OCI-LY1 (cell line): ENCODE results near the gene MEGF6.

ENCODE experiments used
- H2AFZ ChIP-seq: fragments of 200-600 bp; sonication (generic), shearing (Covaris generic); 2 replicates; pipeline ENCODE4 v1.6.0; 2014; ENCODE audit warnings: antibody characterized with exemption, mild to moderate bottlenecking, low read length
- H3F3A ChIP-seq: fragments of 200-600 bp; sonication (generic), shearing (Covaris generic); 2 replicates; pipeline ENCODE4 v1.6.0; 2014; ENCODE audit warnings: mild to moderate bottlenecking, antibody characterized with exemption, low read length, moderate library complexity; ENCODE audit not compliant: insufficient read depth
- H3K27ac ChIP-seq: fragments of 200-600 bp; sonication (generic); 2 replicates; pipeline ENCODE4 v1.5.1; 2014; ENCODE audit warnings: low read length, mixed run types, mild to moderate bottlenecking, low read depth; ENCODE audit not compliant: poor library complexity, severe bottlenecking
- H3K27me3 ChIP-seq: fragments of 200-600 bp; sonication (generic); 2 replicates; pipeline ENCODE4 v1.6.0; 2014; ENCODE audit warnings: antibody characterized with exemption, mild to moderate bottlenecking, low read length, moderate library complexity; ENCODE audit not compliant: insufficient read depth
- H3K36me3 ChIP-seq: fragments of 200-600 bp; sonication (generic); 2 replicates; pipeline ENCODE4 v1.6.1; 2014; ENCODE audit warnings: mild to moderate bottlenecking, antibody characterized with exemption, low read length, moderate library complexity, mixed read lengths; ENCODE audit not compliant: insufficient read depth
- H3K4me1 ChIP-seq: fragments of 200-600 bp; sonication (generic); 2 replicates; pipeline ENCODE4 v1.5.1; 2014; ENCODE audit warnings: mild to moderate bottlenecking, low read length, moderate library complexity; ENCODE audit not compliant: insufficient read depth, severe bottlenecking
- H3K4me2 ChIP-seq: fragments of 200-600 bp; sonication (generic), shearing (Covaris generic); 2 replicates; pipeline ENCODE4 v1.6.1; 2014; ENCODE audit warnings: low read length
- H3K4me3 ChIP-seq: fragments of 200-600 bp; sonication (generic); 2 replicates; pipeline ENCODE4 v1.5.1; 2014; ENCODE audit warnings: low read length, low read depth, mild to moderate bottlenecking, mixed read lengths; ENCODE audit not compliant: poor library complexity, severe bottlenecking
- H3K79me2 ChIP-seq: fragments of 200-600 bp; shearing (Covaris generic); 2 replicates; pipeline ENCODE4 v1.6.1; 2016; ENCODE audit warnings: mixed run types, low read length, mixed read lengths; ENCODE audit not compliant: insufficient read depth
- H3K9ac ChIP-seq: fragments of 200-600 bp; sonication (generic), shearing (Covaris generic); 2 replicates; pipeline ENCODE4 v1.6.1; 2014; ENCODE audit warnings: mild to moderate bottlenecking, low read length, mixed read lengths
- H3K9me2 ChIP-seq: fragments of 200-600 bp; sonication (generic), shearing (Covaris generic); 2 replicates; pipeline ENCODE4 v1.6.1; 2014; ENCODE audit warnings: low read depth, mild to moderate bottlenecking, low read length, mixed read lengths
- H3K9me3 ChIP-seq: fragments of 200-600 bp; shearing (Covaris generic); 2 replicates; pipeline ENCODE4 v1.6.1; 2014; ENCODE audit warnings: low read length, mixed read lengths
- H4K20me1 ChIP-seq: fragments of 200-600 bp; sonication (generic), shearing (Covaris generic); 2 replicates; pipeline ENCODE4 v1.6.0; 2016; ENCODE audit warnings: mild to moderate bottlenecking, low read length; ENCODE audit not compliant: insufficient read depth
- CTCF ChIP-seq: fragments of 200-600 bp; sonication (generic), shearing (Covaris generic); IDR thresholded peaks from 2 replicates; pipeline ENCODE4 v1.5.1; 2017; ENCODE audit warnings: mild to moderate bottlenecking, antibody characterized with exemption, low read length, moderate library complexity, mixed read lengths
- EZH2 ChIP-seq: fragments of 200-600 bp; sonication (generic), shearing (Covaris generic); IDR thresholded peaks from 2 replicates; pipeline ENCODE4 v1.8.0; 2017; ENCODE audit warnings: borderline replicate concordance, mixed run types, mild to moderate bottlenecking, antibody characterized with exemption, low read length, moderate library complexity, mixed read lengths

MEGF6 gene

DNA sequence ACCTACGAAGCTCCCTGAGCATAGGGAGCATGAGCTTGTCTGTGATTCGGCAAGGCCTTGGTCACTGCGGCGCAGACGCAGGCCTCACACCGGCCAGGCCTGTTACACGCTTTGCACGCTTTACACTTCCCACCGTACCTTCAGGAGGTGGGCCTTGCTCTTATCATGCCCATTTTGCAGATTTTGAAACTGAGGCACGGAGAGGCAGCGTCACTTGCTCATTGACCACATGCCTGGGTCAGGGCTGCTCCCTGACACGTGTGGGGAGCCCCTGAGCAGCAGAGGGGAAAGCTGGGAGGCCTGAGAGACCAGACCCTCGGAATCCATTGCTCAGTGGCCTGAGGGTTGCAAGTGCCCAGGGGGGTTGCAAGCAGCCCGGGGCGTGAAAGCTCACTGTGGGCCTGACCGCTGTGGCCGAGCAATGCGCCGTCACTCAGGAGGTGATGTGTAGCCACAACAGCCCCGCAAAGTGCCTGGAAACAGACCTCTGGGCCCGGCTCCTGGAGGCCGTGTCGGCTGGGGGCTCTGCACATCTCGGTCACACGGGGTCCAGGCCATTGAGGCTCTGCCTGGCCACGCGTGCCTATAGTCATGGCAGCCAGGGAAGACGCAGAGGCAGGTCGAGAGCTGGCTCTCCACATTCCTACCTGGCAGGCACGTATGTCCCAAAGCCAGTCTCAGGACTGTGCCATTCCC lies 149.9 kb downstream of the MEGF6 start:
- Histone ChIP-seq H3K4me1 (no peaks in the 10 kb centered on the region), H3K27ac (no peak overlapping the region), H3K4me2 (no peak overlapping the region)

DNA sequence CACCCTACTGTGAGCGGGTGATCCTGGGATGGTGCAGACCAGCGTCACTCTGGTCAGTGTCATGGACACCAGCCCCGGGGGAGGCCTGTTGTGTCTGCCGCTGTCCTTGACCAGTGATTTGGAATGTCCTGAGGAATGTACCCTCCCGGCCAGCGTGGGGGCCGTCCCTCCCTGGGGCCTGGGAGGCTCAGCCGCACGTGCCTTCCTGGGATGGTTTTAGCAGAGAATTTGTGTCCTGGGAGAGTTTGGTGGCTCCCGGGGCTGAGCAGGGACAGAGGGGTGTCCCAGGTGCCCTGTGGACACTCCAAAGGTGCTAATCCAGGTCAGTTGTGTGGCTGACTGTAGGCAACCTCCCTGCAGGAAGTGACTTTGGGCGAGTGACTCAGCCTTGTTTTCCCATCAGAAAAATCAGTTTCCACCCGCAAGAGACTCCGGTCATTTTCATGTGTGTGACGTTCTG lies 150.6 kb downstream of the MEGF6 start:
- Histone ChIP-seq H3K4me2 (no peak overlapping the region), H3K4me1 (no peaks in the 10 kb centered on the region), H4K20me1 (no peaks in the 10 kb centered on the region), H3K4me3 (no peak overlapping the region), H3K79me2 (no peaks in the 10 kb centered on the region), H2AFZ (no peak overlapping the region), H3K9ac (no peak overlapping the region), H3F3A (no peaks in the 10 kb centered on the region), H3K27ac (no peak overlapping the region), H3K27me3 (peaks cover 4% of the 10 kb centered on the region; the same call in 1 of the 2 replicates), H3K9me2 (no peaks in the 10 kb centered on the region), H3K9me3 (no peaks in the 10 kb centered on the region), H3K36me3 (no peaks in the 10 kb centered on the region)
- TF ChIP-seq EZH2: no peak
- TF ChIP-seq CTCF: no peak

More for the DNA sequence above, 149.9 kb downstream of the MEGF6 start:
- Histone ChIP-seq H3K4me3 (no peak overlapping the region), H3F3A (no peaks in the 10 kb centered on the region), H3K9me3 (no peaks in the 10 kb centered on the region), H3K9me2 (no peaks in the 10 kb centered on the region), H3K27me3 (peaks cover 4% of the 10 kb centered on the region; the same call in 1 of the 2 replicates), H4K20me1 (no peaks in the 10 kb centered on the region), H3K79me2 (no peaks in the 10 kb centered on the region), H3K36me3 (no peaks in the 10 kb centered on the region), H2AFZ (no peak overlapping the region), H3K9ac (no peak overlapping the region)
- TF ChIP-seq EZH2 (no peak), CTCF (no peak)

GRCh38 chr1:3459940-3460671 lies 151.2 kb downstream of the MEGF6 start:
- no peak overlapping the region for H3K9ac ChIP-seq
- no peaks in the 10 kb centered on the region for H3K9me2 ChIP-seq
- no peaks in the 10 kb centered on the region for H4K20me1 ChIP-seq
- no peaks in the 10 kb centered on the region for H3K9me3 ChIP-seq
- no peak overlapping the region for H3K27ac ChIP-seq
- TF ChIP-seq CTCF (no peak), EZH2 (no peak)
- H3K79me2 ChIP-seq: no peaks in the 10 kb centered on the region
- no peaks in the 10 kb centered on the region for H3K36me3 ChIP-seq
- no peaks in the 10 kb centered on the region for H3F3A ChIP-seq
- H3K27me3 ChIP-seq: 0 out of 2 replicates have a peak, but pooled peaks cover 4% of the 10 kb centered on the region
- H3K4me2 ChIP-seq: no peak overlapping the region
- no peak overlapping the region for H2AFZ ChIP-seq
- H3K4me3 ChIP-seq: no peak overlapping the region
- no peaks in the 10 kb centered on the region for H3K4me1 ChIP-seq
